Measurements from ENCODE around the gene BCAR3. TPM values are rescaled to one million over a fixed set of nuclear protein-coding genes. Genes with fewer than 3 reads are reported as not detected.

The BCAR3 gene
- total RNA-seq, 1 experiment from 2014 or later, result 112 TPM

DNA sequence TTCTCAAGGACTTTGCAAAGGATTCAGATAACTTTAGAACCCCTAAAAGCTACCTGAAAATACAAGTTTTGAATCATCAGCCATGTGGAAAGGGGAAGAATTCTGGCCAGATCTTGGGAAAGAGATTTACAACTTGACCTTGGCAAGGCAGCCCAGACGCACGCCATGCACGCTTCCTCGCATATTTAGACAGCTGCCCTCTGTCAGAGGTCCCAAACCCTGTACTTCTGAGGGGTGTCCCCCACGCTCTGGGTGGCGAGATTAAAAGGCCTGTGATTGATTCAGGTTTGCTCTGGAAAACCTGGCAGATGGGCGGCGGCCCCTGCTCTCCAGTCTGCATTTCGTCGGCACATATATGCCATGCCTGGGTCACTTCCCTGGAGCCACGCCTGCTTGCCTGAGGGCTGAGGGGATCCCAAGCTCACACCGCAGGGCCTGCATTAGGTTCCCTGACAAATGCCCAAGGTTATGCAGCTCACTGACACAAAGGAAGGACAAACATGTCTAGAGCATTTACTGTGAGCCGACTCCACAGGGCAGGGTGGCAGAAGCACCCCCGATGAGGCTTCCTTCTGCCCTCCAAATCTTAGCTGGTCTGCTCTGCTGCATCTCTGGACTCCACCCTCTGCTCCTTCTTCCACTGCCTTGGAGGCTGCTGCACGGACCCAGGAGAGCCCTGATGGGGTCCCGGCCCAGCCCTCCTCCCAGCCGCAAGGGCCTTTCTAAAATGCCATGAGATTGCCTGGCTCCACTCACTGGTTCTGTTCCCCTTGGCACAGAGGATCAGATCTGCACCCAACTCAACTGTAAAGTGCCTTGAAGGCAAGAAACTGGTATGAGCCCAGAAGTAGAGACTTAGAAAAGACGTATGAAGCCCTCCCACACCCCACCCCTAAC, 103.9 kb downstream of the BCAR3 start:
- no peak for DNase-seq (ENCODE audit: low read depth)

DNA sequence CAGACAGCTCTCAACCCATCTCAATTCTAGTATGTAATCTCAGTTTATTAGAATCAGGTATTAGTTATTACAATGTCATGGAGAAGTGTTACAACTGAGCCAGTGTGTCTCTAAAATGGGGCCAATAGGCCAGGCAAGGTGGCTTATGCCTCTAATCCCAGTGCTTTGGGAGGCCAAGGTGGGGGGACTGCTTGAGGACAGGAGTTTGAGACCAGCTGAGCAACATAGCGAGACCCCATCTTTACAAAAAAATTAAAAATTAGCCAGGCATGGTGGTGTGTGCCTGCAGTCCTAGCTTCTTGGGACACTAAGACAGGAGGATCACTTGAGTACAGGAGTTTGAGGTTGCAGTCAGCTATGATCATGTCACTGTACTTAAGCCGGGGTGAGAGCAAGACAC, 104.9 kb downstream of the BCAR3 start:
- DNase-seq (ENCODE audit: low read depth), result no peak

DNA sequence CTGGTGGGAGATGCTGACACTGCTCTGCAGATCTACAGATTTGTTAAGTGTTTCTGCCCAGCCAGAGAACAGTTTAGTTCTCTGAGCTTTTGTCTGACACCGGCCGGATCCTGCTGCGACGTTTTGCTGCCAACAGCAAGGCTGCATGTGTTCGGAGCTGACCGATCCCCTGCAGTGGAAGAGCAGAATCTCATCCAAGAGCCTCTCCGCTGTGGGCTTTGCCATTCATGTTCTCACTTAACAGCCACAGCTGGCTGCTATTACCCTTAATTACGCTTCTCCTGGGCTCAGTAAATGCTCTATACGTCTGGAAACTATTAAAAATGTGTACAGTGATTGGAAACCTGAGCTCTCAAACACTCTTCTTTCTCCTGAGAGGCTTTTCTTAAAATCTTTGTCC, 105.3 kb downstream of the BCAR3 start:
- DNase-seq (ENCODE audit: low read depth), result no peak

DNA sequence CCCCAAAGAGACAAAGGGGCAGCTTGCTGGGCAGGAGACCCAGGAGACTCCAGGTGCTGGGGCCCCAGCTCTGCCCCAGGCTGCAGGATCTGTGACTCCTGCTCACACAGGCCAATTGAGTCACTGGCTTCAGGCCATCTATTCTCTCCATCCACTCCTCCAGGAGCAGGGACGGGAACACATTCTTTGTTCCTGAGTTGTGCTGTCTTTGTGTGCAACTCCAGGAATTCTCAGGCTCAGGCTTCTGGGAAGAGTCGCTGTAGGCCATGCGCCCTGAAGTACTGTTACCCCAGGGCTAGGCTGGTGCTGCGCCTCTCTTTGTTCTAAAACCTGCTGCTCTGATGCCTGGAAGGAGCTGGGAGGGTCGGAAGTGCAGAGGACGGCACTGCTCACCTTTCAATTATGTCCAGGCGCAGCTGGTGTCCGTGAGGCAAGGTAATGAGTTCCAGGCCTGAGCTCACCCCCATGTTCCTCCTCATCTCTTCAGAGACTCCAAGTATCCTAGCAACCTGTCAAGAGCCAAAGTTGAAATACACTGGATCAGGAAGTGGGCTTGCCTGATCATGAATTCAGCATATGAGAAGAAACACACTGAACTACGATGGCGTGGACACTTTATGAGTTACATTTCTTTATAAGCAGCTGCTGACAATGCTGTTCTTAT, 105.9 kb downstream of the BCAR3 start:
- DNase-seq (ENCODE audit: low read depth), result no peak

DNA sequence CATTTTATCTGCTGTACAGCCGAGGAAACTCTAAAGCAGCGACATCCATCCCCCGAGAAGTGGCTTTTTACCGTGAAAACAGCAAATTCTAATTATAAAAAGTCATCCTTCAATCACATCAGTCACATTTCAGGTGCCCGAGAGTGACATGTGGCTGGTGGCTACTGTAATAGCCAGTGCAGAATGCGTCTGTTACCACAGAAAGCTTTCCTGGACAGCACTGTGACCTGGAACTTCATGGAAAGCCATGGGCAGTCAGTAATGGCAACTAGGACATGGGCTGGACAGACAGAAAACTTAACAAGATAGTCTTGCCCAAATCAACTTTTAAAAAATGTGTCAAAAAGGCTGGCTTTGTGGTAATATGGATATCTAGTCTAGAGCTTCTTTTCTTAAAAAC, 106.6 kb downstream of the BCAR3 start:
- DNase-seq (ENCODE audit: low read depth), result no peak

DNA sequence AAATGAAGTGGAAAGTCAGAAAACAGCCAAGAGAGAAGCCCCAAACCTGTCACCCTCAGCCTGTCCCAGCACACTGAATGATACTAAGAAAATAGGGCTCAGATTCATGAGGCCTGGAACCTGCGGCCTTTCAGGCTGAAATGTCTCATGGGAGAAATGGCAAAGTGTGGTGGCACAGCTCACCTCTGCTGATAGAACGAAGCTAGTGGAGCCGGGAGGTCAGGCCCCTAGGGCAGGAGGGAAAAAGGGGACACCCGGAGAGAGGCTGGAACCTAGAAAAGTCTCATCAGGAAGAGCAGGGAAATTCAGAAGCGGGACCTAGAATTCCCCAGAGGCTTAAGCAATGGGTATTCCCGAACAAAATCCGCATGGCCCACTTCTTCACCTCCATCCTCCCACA, 107.1 kb downstream of the BCAR3 start:
- no peak for DNase-seq (ENCODE audit: low read depth)

DNA sequence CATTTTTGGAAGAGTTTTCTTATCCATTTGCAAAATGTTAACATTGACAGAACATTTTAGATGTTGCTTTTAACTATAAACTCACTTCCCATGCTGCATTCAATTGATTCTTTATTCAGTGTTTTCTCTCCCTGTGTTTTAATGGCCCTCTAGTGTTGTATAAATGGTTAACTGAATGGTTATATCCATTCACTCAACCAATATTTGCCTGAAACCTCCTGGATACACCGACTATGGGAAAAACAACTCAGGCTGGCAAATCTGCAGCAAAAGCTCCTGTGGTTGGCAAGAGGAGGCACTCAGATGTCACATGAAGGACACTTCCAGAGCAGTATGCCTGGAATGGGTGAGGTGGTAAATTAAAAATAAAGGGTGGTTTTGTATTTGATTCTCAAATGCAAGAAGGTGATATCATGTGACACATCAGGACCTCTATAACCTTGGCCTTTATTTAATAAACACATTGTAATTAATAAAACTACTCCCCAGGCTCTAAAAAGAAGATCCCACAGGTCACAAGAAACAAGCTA, 107.6 kb downstream of the BCAR3 start:
- no peak for DNase-seq (ENCODE audit: low read depth)

DNA sequence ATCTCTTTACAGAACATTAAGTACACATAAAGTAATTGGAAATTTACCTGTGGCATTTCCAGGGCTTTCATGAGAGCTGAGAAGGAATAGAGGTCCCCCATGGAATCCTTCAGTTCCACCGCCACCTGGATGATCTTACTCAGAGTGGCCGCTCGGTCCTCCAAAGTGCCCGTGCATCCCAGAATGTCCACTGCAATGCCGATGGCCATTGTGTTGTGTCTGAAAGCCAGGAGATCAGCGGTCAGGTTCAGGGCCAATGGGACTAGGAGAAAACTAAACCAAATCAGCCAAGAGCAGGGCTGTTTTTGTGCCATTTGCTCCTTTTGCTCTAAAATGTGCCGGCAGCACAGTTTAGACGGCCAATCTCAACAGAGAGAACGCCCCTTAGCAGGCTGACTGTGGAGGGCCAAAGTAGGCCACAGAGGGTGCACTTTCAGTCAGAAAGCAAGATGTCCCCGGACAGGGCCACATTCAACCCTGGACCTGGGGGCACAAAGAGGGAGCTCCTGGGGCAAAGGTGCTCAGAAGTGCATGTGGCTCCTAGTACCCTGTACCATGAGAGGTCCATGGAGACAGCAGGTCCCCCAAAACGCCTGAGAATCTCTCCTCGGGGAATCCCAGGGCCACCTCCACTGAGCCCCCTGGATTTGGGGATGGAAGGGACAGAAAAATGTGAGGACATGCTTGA, 109.9 kb downstream of the BCAR3 start:
- DNase-seq (ENCODE audit: low read depth), result no peak

DNA sequence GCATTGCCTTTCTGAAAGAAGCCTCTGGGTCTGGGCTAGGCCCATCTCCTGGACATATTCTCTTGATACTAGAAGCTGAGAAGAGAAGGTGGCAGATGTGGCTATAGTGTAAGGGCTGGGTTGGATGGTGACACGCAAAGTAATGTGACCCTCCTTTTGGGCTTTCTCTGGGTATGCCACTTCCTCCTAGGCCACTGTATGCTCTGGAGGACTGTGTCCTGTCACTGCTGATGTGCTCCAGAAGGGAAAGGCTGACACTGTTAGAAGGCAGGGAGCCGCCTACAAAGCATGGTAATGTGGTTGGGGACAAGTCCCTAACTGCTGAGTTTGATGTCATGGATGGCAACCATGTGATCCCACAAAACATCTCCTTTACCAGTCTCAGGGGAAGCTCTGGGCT, 112.1 kb downstream of the BCAR3 start:
- no peak for DNase-seq (ENCODE audit: low read depth)

DNA sequence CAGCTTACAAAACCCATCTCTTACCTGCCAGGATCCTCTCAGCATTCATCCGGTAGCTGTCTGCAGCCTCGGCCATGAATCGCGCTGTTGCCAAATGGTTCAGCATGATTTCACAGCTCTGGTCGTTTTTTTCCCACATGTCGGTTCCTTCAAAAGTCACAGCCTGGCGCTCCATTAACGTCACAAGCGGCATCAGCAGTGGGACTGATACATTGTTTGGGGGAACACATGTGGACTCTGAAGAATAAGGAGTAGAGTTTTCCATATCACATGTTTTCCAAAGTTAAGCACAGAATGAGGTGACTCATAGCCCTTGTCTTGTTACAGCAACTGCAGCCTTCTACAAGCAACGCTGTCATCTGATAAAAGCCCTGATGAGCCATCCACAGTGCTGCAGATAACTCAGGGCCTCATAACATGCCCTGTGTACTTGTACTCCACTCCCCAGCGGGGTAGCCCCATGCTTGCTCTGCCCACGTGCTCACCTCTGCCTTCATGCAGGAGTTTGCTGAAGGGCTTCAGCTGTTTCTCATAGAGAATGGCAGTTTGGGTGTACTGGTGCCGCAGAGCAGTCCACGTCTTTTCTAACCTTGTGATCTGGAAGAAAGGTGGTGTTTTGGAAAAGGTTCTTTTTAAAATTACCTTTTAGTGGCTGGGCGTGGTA, 114.2 kb downstream of the BCAR3 start:
- DNase-seq (ENCODE audit: low read depth), result peak; percentile 86

DNA sequence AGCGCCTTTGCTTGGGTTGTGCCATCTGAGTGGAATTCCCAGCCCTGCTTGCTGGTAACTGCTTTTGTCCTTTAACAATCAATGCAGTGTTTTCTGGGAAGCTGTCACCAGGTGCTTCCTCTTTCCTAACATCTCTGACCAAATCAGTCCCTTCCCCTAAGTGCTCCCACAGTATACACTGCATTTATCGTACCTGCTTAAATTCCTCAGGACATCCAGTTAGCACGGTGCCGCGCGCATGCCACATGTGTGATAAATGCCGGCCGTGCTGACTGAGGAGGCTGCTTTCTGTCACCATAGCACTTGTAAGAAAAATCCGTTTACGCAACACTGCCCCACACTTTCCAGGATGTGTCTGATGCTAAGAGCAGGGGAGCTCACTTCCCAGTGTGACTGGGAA, 115.4 kb downstream of the BCAR3 start:
- no peak for DNase-seq (ENCODE audit: low read depth)

DNA sequence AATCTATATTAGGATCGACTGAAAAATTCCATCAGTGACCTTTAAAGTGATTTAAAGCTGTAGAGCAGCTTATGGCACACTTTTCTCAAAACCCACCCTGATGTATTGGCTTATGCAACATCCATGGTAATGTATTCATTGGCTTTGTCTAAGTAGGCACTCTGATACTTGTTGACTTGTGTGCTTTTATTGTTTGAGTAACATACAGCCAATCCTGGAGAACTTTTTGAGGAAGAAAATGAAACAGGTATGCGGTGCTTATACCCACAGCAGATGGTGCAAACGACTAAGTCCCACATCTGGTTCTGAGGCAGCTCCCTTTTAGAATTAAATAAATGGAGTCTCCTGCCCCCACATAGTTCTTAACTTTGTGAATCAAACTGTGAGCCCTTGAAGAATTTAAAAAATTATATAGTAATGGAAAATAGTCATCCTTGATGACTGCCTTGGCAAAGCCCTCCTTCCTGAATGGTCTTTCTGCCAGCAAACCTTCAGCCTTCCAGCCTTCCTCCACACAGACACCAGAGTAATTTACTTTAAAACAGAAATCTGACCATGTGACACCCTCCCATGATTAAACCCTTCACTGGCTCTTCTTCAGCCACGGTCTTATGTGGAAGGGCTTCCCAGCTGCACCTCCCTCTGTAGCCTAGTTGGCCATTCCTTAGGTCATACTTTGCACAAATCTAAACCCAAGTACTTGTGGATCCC, 116.0 kb downstream of the BCAR3 start:
- no peak for DNase-seq (ENCODE audit: low read depth)

DNA sequence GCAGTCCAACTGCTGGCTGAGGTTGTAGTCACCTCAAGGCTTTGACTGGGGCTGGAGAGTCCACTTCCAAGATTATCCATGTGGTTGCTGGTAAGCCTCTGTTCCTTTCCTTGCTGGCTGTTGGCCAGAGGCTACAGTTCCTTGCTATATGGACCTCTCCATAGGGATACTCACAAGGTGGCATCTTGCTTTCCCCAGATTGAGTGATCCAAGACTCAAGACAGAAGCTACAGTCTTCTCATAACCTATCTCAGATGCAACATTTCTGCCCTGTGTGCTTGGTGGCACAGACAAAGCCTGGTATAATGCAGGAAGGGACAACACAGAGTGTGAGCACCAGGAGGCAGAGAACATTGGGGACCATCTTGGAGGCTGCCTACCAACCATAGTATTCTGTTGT, 121.9 kb downstream of the BCAR3 start:
- DNase-seq (ENCODE audit: low read depth), result no peak

DNA sequence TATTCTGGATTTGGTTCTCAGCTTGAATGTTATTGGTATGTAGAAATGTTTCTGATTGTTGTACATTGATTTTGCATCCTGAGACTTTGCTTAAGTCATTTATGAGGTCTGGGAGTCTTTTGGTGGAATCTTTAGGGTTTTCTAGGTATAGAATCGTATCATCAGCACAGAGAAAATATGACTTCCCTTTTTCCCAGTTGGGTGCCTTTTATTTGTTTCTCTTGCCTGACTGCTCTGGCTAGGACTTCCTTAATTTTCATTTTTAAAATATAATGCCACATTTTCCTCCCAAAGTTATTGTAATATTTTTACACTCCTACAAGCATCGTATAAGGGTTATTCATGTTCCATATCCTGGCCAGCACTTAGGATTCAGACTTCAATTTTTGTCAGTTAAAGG, 122.6 kb downstream of the BCAR3 start:
- no peak for DNase-seq (ENCODE audit: low read depth)

DNA sequence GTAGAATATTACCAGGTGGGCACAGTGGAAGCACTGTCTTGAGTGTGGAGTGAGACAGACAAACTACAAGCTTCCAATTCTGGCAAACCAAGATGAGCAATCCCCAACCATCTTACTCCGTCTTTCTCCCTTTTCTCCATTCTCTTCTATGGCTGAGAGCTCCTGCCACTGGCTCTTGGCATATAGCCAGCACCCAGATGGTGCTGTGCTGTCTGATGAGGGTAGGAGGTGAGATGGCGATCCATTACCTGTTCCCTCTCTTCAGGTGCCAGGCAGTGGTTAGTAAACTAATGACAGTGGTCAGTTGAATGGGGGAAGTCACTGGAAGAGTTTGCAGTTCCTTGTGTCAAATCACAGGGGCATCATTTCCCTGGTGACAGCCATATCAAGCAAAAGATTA, 125.3 kb downstream of the BCAR3 start:
- DNase-seq (ENCODE audit: low read depth), result peak; percentile 26

DNA sequence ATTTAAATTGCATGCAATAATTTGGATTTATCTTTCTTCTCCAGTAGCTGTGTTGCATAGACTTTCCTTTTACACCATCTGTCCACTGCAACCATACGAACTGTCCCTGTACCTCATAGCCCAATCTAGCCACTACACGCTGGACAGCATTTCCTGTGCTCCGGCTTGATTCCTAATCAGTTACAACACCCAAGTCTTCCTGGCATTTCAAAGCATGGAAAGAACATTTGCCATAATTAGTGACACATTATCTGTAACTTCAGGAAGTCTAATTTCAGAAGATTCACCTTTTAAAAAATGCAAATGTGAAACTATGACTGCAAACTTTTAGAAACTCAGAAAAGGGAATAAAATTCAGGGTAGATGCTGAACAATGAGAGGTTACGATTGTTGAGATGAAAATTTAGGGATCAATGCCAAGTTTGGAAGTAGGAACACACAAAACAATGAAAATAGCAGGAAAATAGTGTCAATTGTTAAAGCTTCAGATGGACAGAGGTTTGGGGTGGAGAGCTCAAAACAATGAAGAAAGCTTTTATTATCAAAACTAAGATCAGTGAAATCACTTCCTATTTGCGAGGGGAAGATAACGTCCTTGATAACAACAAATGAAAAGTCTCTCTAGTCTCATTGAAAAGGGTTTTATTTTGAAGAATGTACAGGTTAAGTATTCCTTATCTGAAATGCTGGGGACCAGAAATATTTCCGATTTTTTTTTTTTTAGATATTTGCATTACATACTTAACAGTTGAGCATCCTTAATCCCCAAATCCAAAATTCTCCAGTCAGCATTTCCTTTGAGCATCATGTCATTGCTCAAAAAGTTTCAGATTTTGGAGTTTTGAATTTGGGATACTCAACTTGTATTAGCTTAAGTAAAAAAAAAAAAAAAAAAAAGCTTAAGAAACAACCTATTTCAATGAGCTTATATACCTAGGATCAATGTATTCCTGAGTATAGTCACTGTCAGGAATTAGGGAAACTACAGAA, 126.5 kb downstream of the BCAR3 start:
- no peak for DNase-seq (ENCODE audit: low read depth)

DNA sequence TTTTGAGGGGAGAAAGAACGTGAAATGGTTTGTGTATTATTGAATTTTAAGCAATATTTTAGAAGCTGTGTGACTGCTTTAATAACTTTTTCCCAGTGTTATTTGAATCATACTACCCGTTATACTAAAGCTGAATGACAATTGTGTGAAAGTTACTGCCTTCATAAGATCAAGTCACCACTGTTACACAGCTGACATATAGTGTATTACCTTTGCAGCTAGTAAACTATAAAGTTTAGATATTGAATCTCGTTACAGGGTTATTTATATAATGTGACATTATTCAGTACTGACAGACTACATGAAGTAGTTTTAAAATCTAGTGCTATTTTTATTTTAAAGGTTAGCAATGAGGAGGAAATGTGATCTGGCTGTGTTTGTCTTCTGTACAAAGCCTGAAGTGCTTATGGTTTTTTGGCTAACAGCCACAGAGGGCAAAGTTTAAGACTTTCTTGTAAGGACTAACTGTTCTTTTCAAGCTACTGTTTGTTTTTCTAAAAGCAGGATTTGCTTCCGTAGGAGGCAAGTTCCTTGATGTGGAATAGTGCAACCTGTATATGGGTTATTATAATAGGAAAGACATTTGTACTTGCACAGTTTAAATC, 127.6 kb downstream of the BCAR3 start:
- peak; percentile 86 for DNase-seq (ENCODE audit: low read depth)

DNA sequence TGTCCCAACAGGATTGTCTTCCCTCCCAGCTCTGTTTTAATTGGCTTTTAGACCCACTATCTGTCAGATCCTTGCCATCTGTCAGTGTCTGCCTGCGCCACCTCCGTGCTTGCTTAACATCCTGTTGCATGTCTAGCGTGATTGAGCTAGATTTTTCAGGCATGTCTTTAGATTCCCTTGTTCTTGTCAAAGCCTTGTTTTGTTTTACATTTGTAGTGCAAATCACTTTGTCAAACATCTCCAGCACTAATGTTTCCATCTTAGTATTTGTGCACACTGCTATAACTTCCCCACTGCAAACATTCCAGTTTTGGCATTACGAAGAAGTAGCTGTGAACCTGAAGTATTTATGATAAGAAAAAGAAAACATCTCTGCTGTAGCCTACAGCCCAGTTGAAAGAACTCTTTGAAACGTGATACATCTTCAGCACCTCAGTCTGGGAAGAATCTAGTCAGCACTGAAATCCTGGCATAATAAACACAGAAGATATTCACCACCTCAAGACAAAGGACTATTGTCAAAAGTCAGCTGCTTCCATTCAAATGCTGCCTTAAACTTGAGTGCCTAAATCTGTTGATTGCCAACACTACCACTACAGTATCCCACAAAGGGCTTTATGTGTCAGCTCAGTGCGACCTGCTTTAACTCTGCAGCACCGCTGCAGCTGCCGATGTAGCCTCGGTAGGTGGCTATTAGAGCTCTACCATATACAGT, 128.7 kb downstream of the BCAR3 start:
- DNase-seq (ENCODE audit: low read depth), result peak; percentile 82

DNA sequence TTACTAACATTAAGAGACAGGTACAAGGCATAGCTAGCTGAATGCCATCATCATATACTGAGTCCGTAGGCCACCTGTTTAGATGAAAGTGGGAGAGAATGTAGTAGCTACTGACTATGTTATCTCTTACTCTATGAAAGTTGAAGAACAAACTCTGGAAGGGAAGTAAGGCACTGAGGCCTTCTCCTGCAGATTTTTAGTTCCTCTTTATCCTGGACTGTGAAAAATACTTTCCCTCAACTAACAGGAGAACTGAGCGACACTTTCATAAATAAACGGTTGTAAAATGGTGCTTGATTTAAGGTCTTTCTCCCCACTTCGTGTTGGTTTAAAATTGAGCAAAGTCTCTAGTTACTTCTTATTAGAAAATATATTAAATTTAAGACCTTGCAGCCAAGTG, 131.8 kb downstream of the BCAR3 start:
- DNase-seq (ENCODE audit: low read depth), result no peak

Measured in LHCN-M2 (cell line).